Smooth muscle cell (in vitro differentiated cells): ENCODE measurements around the gene LYRM7. TPM values are rescaled to one million over a fixed set of nuclear protein-coding genes. Genes with fewer than 3 reads are reported as not detected.

ENCODE experiments used
- DNase-seq: peaks from one replicate; lab custom pipeline; 2025; ENCODE audit not compliant: unreplicated experiment; lab: John Stamatoyannopoulos, UW
- H2AFZ ChIP-seq: fragments of 200-600 bp; sonication (generic); 2 replicates; pipeline ENCODE4 v1.6.0; 2016; ENCODE audit warnings: antibody characterized with exemption, low read depth, mild to moderate bottlenecking
- H3F3A ChIP-seq: fragments of 200-600 bp; sonication (generic); 2 replicates; pipeline ENCODE4 v1.6.0; 2017; ENCODE audit warnings: antibody characterized with exemption, low read depth
- H3K27ac ChIP-seq: fragments of 200-600 bp; sonication (generic); 2 replicates; pipeline ENCODE4 v1.5.1; 2016; ENCODE audit warnings: low read depth, mild to moderate bottlenecking
- H3K27me3 ChIP-seq: fragments of 200-600 bp; sonication (generic); 2 replicates; pipeline ENCODE4 v1.6.1; 2016; ENCODE audit warnings: low read depth, mild to moderate bottlenecking
- H3K36me3 ChIP-seq: fragments of 200-600 bp; sonication (generic); 2 replicates; pipeline ENCODE4 v1.5.1; 2016; ENCODE audit warnings: low read depth
- H3K4me1 ChIP-seq: fragments of 200-600 bp; sonication (generic); 2 replicates; pipeline ENCODE4 v1.5.1; 2016; ENCODE audit warnings: low read depth
- H3K4me2 ChIP-seq: fragments of 200-600 bp; sonication (generic); 2 replicates; pipeline ENCODE4 v1.6.0; 2016; ENCODE audit warnings: mild to moderate bottlenecking
- H3K4me3 ChIP-seq: fragments of 200-600 bp; sonication (generic); 2 replicates; pipeline ENCODE4 v1.5.1; 2016; ENCODE audit warnings: mild to moderate bottlenecking
- H3K79me2 ChIP-seq: fragments of 200-600 bp; sonication (generic); 2 replicates; pipeline ENCODE4 v1.6.0; 2016; ENCODE audit warnings: low read depth, mild to moderate bottlenecking
- H3K9ac ChIP-seq: fragments of 200-600 bp; sonication (generic); 2 replicates; pipeline ENCODE4 v1.6.0; 2016; ENCODE audit warnings: low read depth
- H3K9me3 ChIP-seq: fragments of 200-600 bp; sonication (generic); replicated peaks from 2 replicates; pipeline ENCODE4 v1.5.1; 2016; ENCODE audit warnings: low read depth
- H4K20me1 ChIP-seq: fragments of 200-600 bp; sonication (generic); 2 replicates; pipeline ENCODE4 v1.6.0; 2016; ENCODE audit warnings: low read depth
- CTCF ChIP-seq: fragments of 200-600 bp; sonication (generic); IDR thresholded peaks from 2 replicates; pipeline ENCODE4 v1.5.1; 2017; ENCODE audit warnings: borderline replicate concordance, mild to moderate bottlenecking, antibody characterized with exemption; ENCODE audit not compliant: insufficient read depth, poor library complexity, severe bottlenecking
- WGBS: methylation state at CpG from one replicate; pipeline ENCODE4 v1.1.7; 2016; ENCODE audit warnings: low lambda C conversion rate; 5-methylcytosine and 5-hydroxymethylcytosine counted together
- polyA plus RNA-seq: library from polyadenylated mRNA; unstranded; fragments of >200 nt; fragmentation: Nextera tagmentation; extraction: Ambion mirVana; gene quantifications from 2 replicates; pipeline ENCODE4 v1.2.1, GENCODE V29; 2016
- total RNA-seq: library from RNA; depleted of rRNA; stranded (reverse); fragments of >200 nt; gene quantifications from 2 replicates; pipeline ENCODE4 v1.2.3, GENCODE V29; 2014

The LYRM7 gene
- total and polyA plus RNA-seq, 2 experiments from 2014 or later, result 6.7 to 11.5 TPM

GRCh38 chr5:131209506-131210150 lies 38.9 kb downstream of the LYRM7 start:
- TF ChIP-seq CTCF, result no peak
- H3K4me1 ChIP-seq, result peaks cover 12% of the 10 kb centered on the region
- no peak overlapping the region for H3K9ac ChIP-seq
- no peak overlapping the region for H3K4me2 ChIP-seq
- H4K20me1 ChIP-seq, result no peaks in the 10 kb centered on the region
- H3K36me3 ChIP-seq, result no peaks in the 10 kb centered on the region
- 67% methylated on average over 6 of the region's 6 CpGs for WGBS
- H3K27me3 ChIP-seq, result no peaks in the 10 kb centered on the region
- no peaks in the 10 kb centered on the region for H3F3A ChIP-seq
- H3K4me3 ChIP-seq, result no peak overlapping the region
- no peak for DNase-seq
- no peaks in the 10 kb centered on the region for H3K9me3 ChIP-seq
- H2AFZ ChIP-seq, result no peak overlapping the region
- no peak overlapping the region for H3K27ac ChIP-seq
- H3K79me2 ChIP-seq, result no peaks in the 10 kb centered on the region

GRCh38 chr5:131210151-131210510 lies 39.4 kb downstream of the LYRM7 start:
- H3K27ac ChIP-seq, result no peak overlapping the region
- no peak for DNase-seq
- H3K9me3 ChIP-seq, result no peaks in the 10 kb centered on the region
- H3K9ac ChIP-seq, result no peak overlapping the region
- no peaks in the 10 kb centered on the region for H3K79me2 ChIP-seq
- H3K4me3 ChIP-seq, result no peak overlapping the region
- H2AFZ ChIP-seq, result no peak overlapping the region
- TF ChIP-seq CTCF, result no peak
- H3F3A ChIP-seq, result no peaks in the 10 kb centered on the region
- H4K20me1 ChIP-seq, result no peaks in the 10 kb centered on the region
- H3K36me3 ChIP-seq, result no peaks in the 10 kb centered on the region
- peaks cover 12% of the 10 kb centered on the region for H3K4me1 ChIP-seq
- no peaks in the 10 kb centered on the region for H3K27me3 ChIP-seq
- H3K4me2 ChIP-seq, result no peak overlapping the region

GRCh38 chr5:131211669-131212068 lies 40.9 kb downstream of the LYRM7 start:
- H3K9me3 ChIP-seq, result no peaks in the 10 kb centered on the region
- H3K4me3 ChIP-seq, result no peak overlapping the region
- no peak overlapping the region for H3K27ac ChIP-seq
- WGBS, result 91% methylated on average over 5 of the region's 5 CpGs
- no peak overlapping the region for H3K4me2 ChIP-seq
- H2AFZ ChIP-seq, result no peak overlapping the region
- TF ChIP-seq CTCF, result no peak
- no peak overlapping the region for H3K9ac ChIP-seq
- no peaks in the 10 kb centered on the region for H3K79me2 ChIP-seq
- H3F3A ChIP-seq, result no peaks in the 10 kb centered on the region
- DNase-seq, result no peak
- H3K4me1 ChIP-seq, result peaks cover 12% of the 10 kb centered on the region
- no peaks in the 10 kb centered on the region for H3K27me3 ChIP-seq
- no peaks in the 10 kb centered on the region for H4K20me1 ChIP-seq
- H3K36me3 ChIP-seq, result no peaks in the 10 kb centered on the region

GRCh38 chr5:131212471-131213021 lies 41.8 kb downstream of the LYRM7 start:
- DNase-seq, result no peak

More at GRCh38 chr5:131212471-131213021, 41.8 kb downstream of the LYRM7 start:
- Histone ChIP-seq H3K4me3 (no peak overlapping the region), H3K79me2 (no peaks in the 10 kb centered on the region), H2AFZ (no peak overlapping the region), H3K27ac (no peak overlapping the region), H3K9ac (no peak overlapping the region), H3K27me3 (no peaks in the 10 kb centered on the region), H4K20me1 (no peaks in the 10 kb centered on the region), H3K9me3 (no peaks in the 10 kb centered on the region), H3K36me3 (no peaks in the 10 kb centered on the region), H3K4me2 (no peak overlapping the region), H3F3A (no peaks in the 10 kb centered on the region), H3K4me1 (peaks cover 12% of the 10 kb centered on the region)
- WGBS, result 93% methylated on average over 5 of the region's 5 CpGs
- no peak for TF ChIP-seq CTCF
